ENCODE results near the gene SHISA2. TPM values are rescaled to one million over a fixed set of nuclear protein-coding genes. Genes with fewer than 3 reads are reported as not detected.
A peak's percentile ranks its signal among the peaks of the same experiment; 100 is the strongest.

Gene SHISA2
- total RNA-seq, 1 donor from 2014 or later: 0.48 TPM

DNA sequence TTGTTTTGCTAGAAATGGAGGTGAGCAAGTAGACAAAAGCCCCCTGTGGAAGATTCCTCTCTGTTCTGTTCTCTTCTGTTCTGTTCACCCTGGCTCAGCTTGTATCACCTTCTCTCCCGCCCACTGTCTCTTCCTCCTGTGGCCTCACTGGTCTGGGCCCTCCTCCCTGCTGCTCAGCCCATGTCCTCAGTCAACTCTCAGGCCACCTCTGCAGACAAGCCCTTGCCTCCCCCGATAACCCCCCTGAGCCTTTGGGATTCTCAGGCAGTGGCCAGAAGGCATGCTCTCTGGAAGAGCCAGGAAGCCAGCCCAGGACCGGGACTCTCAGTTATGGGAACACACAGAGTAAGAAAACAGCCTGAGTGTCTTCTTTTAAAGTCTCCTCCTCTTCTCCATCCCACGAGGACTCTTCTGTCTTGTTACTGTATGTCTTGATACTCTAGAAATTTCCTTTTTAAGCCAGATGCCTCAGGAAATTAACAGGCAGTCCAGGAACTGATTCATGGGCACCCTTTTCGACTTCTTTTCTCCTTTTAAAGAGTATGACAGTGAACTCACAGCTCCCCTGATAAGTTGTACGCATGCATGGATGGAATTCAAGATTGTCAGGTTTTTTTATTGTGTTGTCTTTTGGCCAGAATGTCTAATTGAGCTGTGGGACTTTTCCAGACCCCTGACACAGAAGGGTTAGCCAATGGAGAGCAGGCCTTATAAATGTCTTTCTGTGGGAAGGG, 33.7 kb downstream of the SHISA2 start:
- no peak for DNase-seq (ENCODE audit: low spot score)

DNA sequence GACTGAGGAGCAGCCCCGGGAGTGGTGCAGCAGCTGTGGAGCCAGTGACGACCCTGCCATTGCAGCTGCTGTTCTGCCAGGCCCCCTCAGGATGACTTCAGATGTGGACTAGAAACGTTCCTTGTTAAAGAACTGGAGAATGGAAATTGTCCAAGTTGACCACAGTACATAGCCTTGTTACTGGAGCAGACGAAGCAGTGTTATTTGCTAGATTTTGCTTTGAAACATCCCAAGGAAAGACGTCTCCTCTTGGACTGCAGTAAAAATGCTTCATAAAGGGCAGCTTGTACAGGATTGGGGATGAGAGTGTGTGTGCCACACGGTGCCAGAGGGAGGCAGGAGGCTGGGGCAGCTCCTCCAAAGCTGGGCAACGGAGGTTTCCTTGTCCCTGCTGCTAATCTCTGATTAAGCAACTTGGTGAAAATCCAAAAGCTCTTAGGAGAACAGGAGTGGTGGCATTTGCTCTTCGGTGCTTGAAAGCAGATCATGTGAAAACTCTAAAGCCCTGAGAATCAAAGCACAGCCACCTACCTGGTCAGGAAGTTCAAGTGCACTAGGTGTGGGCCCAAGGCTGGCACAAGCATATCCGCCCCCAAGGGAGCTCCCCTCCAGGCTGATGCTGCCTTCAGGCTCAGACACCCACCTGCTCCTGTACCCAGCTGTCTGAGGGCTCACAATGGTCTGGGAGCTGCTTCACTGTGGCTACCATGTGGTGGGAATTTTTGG, 34.5 kb downstream of the SHISA2 start:
- no peak for DNase-seq (ENCODE audit: low spot score)

DNA sequence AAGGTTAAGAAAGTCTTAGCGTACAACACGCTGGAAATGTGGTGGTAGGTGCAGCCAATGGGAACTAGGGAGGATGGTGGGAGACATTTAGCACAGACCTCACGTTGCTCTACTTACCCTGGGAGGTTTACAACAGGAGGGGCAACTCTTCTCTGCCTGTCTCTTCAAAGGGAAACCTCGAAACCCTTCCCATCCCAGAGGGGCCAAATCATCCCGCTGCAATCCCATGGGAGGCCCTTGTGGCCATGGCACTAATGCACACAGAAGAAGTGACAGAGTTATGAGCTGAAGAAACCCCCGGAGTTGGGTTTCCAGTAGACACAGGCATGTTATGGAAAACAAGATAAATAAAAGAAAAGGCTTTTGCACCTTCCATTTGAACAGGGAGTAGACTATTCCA, 35.6 kb downstream of the SHISA2 start:
- no peak for DNase-seq (ENCODE audit: low spot score)

DNA sequence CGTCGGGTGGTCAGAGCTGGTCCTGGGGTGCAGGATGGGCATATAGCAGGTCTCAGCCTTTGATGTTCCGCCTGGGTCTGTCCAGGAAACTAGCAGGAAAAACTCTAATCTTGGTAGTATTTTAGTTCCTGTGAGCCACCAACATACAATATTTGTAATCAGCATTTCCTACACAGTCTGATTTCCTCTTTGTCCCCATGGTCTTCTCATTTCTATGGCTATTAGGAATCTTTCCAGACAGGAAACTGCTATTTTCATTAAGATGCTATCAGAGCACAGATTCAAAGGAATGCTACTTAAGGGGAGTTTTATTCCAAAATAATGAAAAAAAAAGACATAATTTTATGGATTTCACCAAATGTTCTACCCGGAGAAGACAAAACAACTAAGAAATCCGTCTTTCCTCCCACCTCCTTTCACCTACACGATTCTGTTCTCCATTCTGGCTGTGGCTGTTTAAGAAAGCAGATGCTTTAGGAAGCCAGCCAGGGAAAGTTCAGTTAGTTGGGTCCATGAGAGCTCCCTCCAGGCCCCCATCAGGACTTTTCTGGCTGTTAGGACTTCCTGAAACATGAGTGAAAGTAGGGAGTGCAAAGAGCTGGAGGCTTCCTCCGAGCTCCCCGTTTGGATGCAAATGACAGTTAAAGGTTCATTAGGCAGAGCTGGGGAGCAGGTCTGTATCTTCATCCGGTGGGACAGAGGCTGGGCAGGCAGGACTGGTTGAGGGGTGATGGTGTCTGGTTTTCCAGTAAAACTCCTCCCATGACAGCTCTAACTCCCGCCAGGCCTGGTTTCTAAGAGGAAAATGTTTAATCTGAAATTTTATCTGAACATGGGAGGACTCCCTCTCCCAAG, 36.3 kb downstream of the SHISA2 start:
- no peak for DNase-seq (ENCODE audit: low spot score)

DNA sequence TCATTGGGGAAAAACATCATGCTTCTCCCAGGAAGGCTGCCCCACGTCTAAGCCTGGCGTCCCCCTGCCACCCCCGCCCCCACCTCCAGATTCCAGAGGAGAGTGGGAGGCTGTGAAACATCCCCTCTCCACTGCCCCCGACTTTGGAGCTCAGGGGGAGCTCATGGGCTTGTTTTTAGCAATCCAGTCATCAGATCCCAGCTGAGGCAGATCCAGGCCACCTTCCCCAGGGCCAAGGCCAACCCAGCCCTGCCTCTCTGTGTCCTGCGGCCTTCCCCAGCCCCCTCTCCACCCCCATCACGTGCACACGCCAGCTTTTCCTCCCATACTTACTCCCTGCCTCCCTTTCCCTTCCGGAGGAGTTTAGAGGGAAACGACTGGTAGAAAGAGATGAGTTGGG, 38.8 kb downstream of the SHISA2 start:
- DNase-seq (ENCODE audit: low spot score): no peak

DNA sequence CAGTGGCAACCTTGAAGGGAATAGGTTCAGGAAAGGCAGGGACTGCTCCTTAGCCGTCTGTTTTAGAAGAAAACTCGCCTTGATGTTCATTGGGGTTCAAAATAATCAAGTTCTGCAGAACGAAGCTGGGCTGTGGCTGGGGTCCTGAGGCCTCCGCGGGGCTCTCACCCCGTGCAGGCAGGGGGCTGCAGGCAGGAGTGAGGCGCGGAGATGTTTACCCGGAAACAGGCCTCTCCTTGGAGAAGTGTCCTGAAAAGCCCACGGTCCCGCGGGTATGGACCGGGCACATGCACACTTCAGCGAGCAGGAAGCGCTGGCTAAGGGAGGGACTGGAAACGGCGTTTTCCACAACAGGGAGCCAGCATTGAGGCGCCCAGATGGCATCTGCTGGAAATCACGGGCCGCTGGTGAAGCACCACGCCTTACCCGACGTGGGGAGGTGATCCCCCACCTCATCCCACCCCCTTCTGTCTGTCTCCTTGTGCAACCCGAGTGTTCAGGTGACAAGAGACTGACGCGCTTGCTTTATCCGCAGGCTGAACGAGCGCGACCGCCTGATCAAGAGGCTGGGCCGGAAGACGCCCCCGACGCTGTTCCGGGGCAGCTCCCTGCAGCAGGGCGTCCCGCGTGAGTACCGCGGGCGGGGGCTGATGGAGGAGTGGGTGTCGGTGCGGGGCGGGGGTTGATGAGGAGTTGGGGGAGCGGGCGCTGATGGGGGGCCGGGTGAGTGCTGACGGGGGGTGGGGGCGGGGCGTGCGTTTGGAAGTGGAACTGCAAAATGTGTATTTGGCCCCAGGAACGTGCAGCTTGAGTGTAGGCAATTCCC, 39.6 kb downstream of the SHISA2 start:
- peak; percentile 48 for DNase-seq (ENCODE audit: low spot score)

DNA sequence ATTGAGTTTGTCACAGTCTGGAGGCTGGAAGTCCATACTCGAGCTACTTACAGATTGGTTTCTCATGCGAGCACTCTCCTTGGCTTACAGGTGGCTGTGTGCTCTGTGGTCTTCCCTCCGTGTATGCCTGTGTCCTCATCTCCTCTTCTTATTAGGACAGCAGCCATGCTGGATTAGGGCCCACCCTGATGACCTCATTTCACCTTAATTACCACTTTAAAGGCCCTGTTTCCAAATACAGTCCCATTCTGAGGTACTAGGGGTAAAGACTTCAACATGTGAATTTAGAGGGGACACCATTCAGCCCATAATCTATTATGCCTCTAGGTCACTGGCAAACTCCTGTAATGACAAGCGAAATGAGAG, 40.6 kb downstream of the SHISA2 start:
- DNase-seq (ENCODE audit: low spot score): no peak

DNA sequence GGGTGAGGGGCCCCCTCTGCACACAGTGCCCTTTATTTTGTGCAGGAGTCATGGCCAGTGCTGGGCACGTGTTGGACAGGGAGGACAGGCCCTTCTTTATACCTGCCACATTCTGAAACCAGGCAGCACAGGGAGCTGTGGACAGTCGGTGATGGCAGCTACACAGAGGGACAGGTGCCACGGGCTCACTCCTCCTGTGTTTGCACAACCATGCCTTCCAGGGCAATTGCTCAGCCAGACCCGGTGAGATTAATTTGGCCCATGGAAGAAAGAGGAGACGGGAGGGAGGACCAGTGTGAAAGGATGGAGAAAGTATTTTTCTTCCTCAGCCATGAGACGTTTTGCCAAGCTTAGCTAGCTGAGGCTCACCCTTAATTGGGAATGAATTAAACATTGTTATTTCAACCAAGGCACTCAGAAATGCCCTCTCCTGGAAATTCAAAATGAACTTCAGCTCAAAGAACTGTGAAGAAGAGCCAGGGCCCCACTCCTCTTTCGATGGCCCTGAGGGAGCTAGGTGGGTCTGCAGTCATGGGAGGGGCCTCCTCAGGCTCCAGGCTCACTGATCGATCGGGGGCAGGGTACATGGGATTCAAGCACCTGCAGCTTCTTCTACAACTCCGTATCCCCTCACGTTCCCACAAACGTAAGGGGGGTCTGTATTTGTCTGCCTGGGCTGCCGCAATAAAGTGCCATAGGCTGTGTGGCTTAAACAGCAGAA, 41.2 kb downstream of the SHISA2 start:
- DNase-seq (ENCODE audit: low spot score): no peak

DNA sequence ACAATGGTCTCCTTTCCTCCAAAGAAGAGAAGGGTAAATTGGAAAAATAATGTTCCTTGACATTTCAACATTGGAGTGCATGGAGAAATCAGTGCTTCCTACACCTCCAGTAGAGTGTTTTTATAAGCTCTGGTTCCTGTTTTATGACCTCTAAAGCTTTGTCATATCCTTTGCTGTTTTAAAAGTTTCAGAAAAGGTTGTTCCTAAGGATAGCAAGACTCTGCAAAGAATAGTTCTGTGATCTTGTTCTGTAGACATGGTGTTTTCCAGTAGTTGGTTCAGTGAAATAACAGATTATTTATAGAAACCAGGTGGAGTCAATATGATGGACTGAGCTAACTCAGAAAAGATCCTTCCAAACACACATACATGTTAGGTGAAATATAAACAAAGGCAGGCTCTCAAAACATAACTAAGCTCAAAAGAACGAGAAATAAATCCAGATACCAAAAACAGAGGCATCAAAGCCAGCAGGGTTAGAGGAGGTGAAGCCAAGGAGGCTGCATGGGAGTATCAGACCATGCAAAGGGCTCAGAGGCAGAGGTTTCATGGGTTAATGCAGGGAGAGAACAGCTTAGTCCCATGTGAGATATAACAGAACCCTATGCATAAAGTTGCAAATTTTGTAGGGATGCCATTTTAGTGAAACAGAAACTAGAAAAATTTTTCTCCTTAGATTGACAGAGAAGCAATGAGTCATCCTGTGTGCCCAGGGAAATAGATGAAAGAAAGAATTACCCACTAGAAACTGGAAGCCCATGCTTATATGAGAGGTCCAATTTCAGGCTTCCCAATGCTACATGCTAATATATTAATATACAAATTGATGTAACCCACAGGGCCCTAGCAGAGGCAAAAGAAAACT, 44.3 kb downstream of the SHISA2 start:
- DNase-seq (ENCODE audit: low spot score): no peak

Other genes with a start within 250 kb of the SHISA2 start
- 27.0 TPM for gene RNF6, start 170.3 kb upstream of the SHISA2 start, total RNA-seq (ENCODE audit: insufficient read depth, low replicate concordance)
- 15.4 TPM for gene CDK8, start 202.1 kb upstream of the SHISA2 start, total RNA-seq (ENCODE audit: insufficient read depth, low replicate concordance)